ENCODE measurements around the gene CDC73.
A peak's percentile ranks its signal among the peaks of the same experiment; 100 is the strongest.

CDC73 gene

GRCh38 chr1:193211539-193211938, 89.7 kb downstream of the CDC73 start:
- H3K79me2 ChIP-seq (ENCODE audit: insufficient read depth, low read length) = no peaks in the 10 kb centered on the region; the same call in 1 of the 2 replicates
- H3K9ac ChIP-seq (ENCODE audit: low read depth, low read length) = no peak overlapping the region
- H3K4me1 ChIP-seq (ENCODE audit: insufficient read depth, low read length) = no peaks in the 10 kb centered on the region
- no peak overlapping the region for H3K27ac ChIP-seq (ENCODE audit: low read length)
- DNase-seq (no peak), ATAC-seq (ENCODE audit: insufficient read depth, low read depth) (no peak)
- no peak overlapping the region for H3K4me3 ChIP-seq (ENCODE audit: low read depth in 1 of 2, low read length in 2 of 2)
- H3K36me3 ChIP-seq (ENCODE audit: insufficient read depth, low read length) = peaks cover 62% of the 10 kb centered on the region
- H3K9me3 ChIP-seq (ENCODE audit: insufficient read depth, low read length, severe bottlenecking) = peaks cover 3% of the 10 kb centered on the region
- H2AFZ ChIP-seq (ENCODE audit: low read depth, low read length) = no peak overlapping the region
- H3K4me2 ChIP-seq (ENCODE audit: insufficient read depth, low read length) = no peak overlapping the region
- H3K27me3 ChIP-seq (ENCODE audit: insufficient read depth, low read length, poor library complexity) = no peaks in the 10 kb centered on the region
- no peak for TF ChIP-seq CTCF (IDR thresholded peaks at IDR 0.05; ENCODE audit: borderline replicate concordance, extremely low read depth, low read length, poor library complexity, severe bottlenecking)
- no peak for TF ChIP-seq EZH2 (IDR thresholded peaks at IDR 0.05; ENCODE audit: borderline replicate concordance, low read depth, low read length, severe bottlenecking)
- no peaks in the 10 kb centered on the region for H4K20me1 ChIP-seq (ENCODE audit: insufficient read depth, low read length)

- Histone ChIP-seq H3K4me1 (ENCODE audit: insufficient read depth, low read length) (no peaks in the 10 kb centered on the region), H3K36me3 (ENCODE audit: insufficient read depth, low read length) (peaks cover 65% of the 10 kb centered on the region), H3K4me3 (ENCODE audit: low read depth in 1 of 2, low read length in 2 of 2) (no peak overlapping the region), H4K20me1 (ENCODE audit: insufficient read depth, low read length) (no peaks in the 10 kb centered on the region), H3K27ac (ENCODE audit: low read length) (no peak overlapping the region), H3K9ac (ENCODE audit: low read depth, low read length) (no peak overlapping the region), H3K9me3 (ENCODE audit: insufficient read depth, low read length, severe bottlenecking) (no peaks in the 10 kb centered on the region), H2AFZ (ENCODE audit: low read depth, low read length) (no peak overlapping the region), H3K27me3 (ENCODE audit: insufficient read depth, low read length, poor library complexity) (no peaks in the 10 kb centered on the region), H3K79me2 (ENCODE audit: insufficient read depth, low read length) (no peaks in the 10 kb centered on the region; the same call in 1 of the 2 replicates), H3K4me2 (ENCODE audit: insufficient read depth, low read length) (no peak overlapping the region)
- DNase-seq = no peak
- TF ChIP-seq EZH2 (IDR thresholded peaks at IDR 0.05; ENCODE audit: borderline replicate concordance, low read depth, low read length, severe bottlenecking) (no peak), CTCF (IDR thresholded peaks at IDR 0.05; ENCODE audit: borderline replicate concordance, extremely low read depth, low read length, poor library complexity, severe bottlenecking) (no peak)
- ATAC-seq (ENCODE audit: insufficient read depth, low read depth) = no peak
These were observed 90.8 kb downstream of the CDC73 start for GRCh38 chr1:193212637-193213036.

- H3K36me3 ChIP-seq (ENCODE audit: insufficient read depth, low read length) = peaks cover 66% of the 10 kb centered on the region
- TF ChIP-seq CTCF (IDR thresholded peaks at IDR 0.05; ENCODE audit: borderline replicate concordance, extremely low read depth, low read length, poor library complexity, severe bottlenecking) (no peak), EZH2 (IDR thresholded peaks at IDR 0.05; ENCODE audit: borderline replicate concordance, low read depth, low read length, severe bottlenecking) (no peak)
- H3K9me3 ChIP-seq (ENCODE audit: insufficient read depth, low read length, severe bottlenecking) = no peaks in the 10 kb centered on the region
- H3K27ac ChIP-seq (ENCODE audit: low read length) = no peak overlapping the region
- no peak overlapping the region for H3K9ac ChIP-seq (ENCODE audit: low read depth, low read length)
- no peaks in the 10 kb centered on the region; the same call in 1 of the 2 replicates for H3K79me2 ChIP-seq (ENCODE audit: insufficient read depth, low read length)
- DNase-seq (no peak), ATAC-seq (ENCODE audit: insufficient read depth, low read depth) (no peak)
- no peak overlapping the region for H3K4me3 ChIP-seq (ENCODE audit: low read depth in 1 of 2, low read length in 2 of 2)
- H3K4me2 ChIP-seq (ENCODE audit: insufficient read depth, low read length) = no peak overlapping the region
- no peaks in the 10 kb centered on the region for H3K4me1 ChIP-seq (ENCODE audit: insufficient read depth, low read length)
- H4K20me1 ChIP-seq (ENCODE audit: insufficient read depth, low read length) = no peaks in the 10 kb centered on the region
- H3K27me3 ChIP-seq (ENCODE audit: insufficient read depth, low read length, poor library complexity) = no peaks in the 10 kb centered on the region
- no peak overlapping the region for H2AFZ ChIP-seq (ENCODE audit: low read depth, low read length)
These were observed 92.2 kb downstream of the CDC73 start for GRCh38 chr1:193213998-193214397.

- Histone ChIP-seq H4K20me1 (ENCODE audit: insufficient read depth, low read length) (no peaks in the 10 kb centered on the region), H3K4me2 (ENCODE audit: insufficient read depth, low read length) (no peak overlapping the region), H3K9me3 (ENCODE audit: insufficient read depth, low read length, severe bottlenecking) (no peaks in the 10 kb centered on the region), H3K4me3 (ENCODE audit: low read depth in 1 of 2, low read length in 2 of 2) (no peak overlapping the region), H3K4me1 (ENCODE audit: insufficient read depth, low read length) (no peaks in the 10 kb centered on the region), H3K27ac (ENCODE audit: low read length) (no peak overlapping the region), H2AFZ (ENCODE audit: low read depth, low read length) (no peak overlapping the region), H3K36me3 (ENCODE audit: insufficient read depth, low read length) (peaks cover 57% of the 10 kb centered on the region), H3K79me2 (ENCODE audit: insufficient read depth, low read length) (no peaks in the 10 kb centered on the region), H3K9ac (ENCODE audit: low read depth, low read length) (no peak overlapping the region), H3K27me3 (ENCODE audit: insufficient read depth, low read length, poor library complexity) (no peaks in the 10 kb centered on the region)
- ATAC-seq (ENCODE audit: insufficient read depth, low read depth) = peak; percentile 54; the same call in 1 of the 3 replicates
- no peak for TF ChIP-seq CTCF (IDR thresholded peaks at IDR 0.05; ENCODE audit: borderline replicate concordance, extremely low read depth, low read length, poor library complexity, severe bottlenecking)
- no peak for TF ChIP-seq EZH2 (IDR thresholded peaks at IDR 0.05; ENCODE audit: borderline replicate concordance, low read depth, low read length, severe bottlenecking)
- peak; percentile 12 for DNase-seq
These were observed 95.1 kb downstream of the CDC73 start for GRCh38 chr1:193216920-193217319.
